Skeletal muscle cell (primary cell): Measurements from ENCODE around the gene TUFT1.
"Not testable (repeated sequence)": the region's sequence is repeated elsewhere in the genome, so short reads cannot be mapped to it uniquely, and the experiment has no call there.

ENCODE experiments used
- DNase-seq: peaks from one replicate; pipeline ENCODE4 v3.0.0-alpha.2; 2010; ENCODE audit warnings: low read depth
- H3K4me3 ChIP-seq: 2 replicates; pipeline ENCODE4 v1.5.1; 2011; ENCODE audit warnings: low read depth, mild to moderate bottlenecking, control low read depth, low read length, moderate library complexity

TUFT1 gene

DNA sequence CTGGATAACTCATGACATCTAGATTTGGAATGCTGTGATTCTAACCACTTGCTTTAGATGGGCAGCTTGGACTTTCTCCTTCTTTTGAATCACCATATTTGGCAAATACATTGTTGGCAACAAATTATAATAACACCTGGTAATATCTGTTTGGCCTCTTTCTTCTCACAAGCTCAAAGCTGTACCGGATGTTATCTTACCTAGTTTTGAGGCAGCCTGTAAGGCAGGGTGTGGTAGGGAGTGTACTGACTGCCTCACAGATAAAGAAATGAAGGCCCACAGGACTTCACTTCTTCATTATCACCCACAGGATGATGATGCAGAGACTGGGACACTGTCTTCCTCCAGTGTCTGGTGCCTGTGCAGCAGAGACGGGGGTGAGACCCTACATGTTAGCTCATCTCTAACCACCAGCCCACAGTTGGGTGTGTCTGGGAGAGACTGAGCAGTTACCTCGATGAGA lies 28.5 kb downstream of the TUFT1 start:
- no peak for DNase-seq
- no peak overlapping the region for H3K4me3 ChIP-seq

DNA sequence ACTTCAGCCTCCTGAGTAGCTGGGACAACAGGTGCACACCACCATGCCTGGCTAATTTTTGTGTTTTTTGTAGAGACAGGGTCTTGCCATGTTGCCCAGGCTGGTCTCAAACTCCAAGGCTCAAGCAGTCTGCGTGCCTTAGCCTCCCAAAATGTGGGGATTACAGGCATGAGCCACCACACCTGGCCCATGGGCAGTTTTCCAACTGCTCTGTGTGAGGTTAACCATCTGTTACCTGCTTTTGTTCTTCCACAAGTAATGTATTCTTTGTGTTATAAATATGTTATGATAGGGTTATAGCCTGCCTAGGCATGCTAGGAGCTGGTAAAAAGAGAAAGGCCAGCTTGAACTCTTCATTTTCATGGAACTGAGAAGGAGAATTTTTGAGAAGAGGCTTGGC lies 30.7 kb downstream of the TUFT1 start:
- no peak for DNase-seq
- no peak overlapping the region for H3K4me3 ChIP-seq

DNA sequence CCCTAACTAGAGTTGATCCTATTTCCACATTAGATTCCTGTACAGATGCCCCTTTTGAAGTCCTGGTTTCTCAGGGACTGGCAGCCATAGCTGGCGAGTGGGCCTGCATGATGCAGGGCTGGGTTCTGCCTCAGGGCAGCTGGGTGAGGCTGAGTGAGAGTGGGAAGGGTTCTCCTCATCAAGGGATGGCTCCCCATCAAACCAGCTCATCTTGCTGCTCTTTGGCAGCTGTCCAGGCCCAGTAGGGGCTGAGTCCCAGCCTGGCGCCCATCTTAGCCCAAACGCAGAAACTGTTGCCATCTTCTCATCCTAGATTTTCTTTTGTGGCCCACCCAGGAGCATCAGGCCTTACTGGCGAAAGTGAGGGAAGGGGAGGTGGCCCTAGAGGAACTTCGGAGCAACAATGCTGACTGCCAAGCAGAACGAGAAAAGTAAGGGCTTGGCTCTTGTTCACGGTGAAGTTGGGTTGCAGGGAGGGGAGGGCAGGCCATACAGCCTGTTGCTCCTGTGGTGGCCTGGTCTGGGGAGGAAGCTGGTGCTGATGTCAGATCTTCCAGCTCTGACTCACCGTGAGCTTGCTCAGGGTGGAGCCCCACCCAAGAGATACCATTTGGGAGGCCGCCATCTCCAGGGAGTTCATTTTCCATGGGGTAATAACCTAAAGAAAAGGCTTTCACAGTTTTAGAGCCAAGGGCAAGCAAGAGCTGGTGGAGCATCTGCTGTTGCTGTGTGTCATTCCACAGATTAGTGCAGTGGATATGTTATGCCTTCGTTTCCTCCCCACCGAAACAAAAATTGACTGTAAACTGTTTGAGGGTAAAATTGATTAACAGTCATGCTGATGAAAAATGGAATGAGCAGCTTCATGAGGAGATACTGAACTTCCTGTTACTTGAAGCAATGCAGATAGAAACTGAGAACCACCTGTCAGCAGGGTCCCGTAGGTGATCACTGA lies 34.7 kb downstream of the TUFT1 start:
- DNase-seq = no peak
- H3K4me3 ChIP-seq = no peak overlapping the region

DNA sequence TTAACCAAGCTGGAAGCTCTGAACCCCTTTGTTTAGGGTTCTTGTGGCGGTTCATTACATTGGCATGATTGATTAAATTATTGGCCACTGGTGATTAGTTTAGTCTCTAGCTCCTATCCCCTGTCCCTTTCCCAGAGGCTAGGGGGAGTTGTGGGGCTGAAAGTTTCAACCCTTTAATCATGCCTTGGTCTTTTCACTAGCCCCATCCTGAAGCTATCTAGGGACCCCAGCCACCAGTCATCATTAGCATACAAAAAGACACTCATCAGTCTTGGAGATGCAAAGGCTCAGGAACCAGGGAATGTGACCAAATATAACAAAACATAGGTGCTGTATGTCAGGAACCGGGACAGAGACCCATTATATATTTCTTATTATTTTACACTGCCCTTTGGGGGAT lies 37.1 kb downstream of the TUFT1 start:
- no peak overlapping the region for H3K4me3 ChIP-seq
- DNase-seq = no peak

DNA sequence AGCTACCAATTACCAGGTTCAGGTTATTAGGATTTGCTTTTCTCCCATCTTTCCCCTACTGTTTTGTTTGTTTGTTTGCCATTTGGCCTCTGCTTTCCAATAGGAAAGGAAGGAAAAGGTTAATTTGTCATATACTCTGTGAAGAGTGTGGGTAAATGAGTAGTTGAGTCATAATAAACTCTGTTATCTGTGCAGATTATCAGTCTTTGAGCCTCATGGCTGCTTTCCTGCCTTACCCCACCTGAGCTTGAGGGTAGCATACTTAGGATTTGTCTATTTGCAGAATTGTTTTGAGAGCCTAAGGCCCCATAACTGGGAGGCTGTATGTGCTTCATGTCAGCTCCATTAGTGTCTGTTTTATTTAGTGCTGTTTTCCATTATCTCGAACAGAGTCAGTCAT lies 38.8 kb downstream of the TUFT1 start:
- DNase-seq = no peak
- no peak overlapping the region for H3K4me3 ChIP-seq

DNA sequence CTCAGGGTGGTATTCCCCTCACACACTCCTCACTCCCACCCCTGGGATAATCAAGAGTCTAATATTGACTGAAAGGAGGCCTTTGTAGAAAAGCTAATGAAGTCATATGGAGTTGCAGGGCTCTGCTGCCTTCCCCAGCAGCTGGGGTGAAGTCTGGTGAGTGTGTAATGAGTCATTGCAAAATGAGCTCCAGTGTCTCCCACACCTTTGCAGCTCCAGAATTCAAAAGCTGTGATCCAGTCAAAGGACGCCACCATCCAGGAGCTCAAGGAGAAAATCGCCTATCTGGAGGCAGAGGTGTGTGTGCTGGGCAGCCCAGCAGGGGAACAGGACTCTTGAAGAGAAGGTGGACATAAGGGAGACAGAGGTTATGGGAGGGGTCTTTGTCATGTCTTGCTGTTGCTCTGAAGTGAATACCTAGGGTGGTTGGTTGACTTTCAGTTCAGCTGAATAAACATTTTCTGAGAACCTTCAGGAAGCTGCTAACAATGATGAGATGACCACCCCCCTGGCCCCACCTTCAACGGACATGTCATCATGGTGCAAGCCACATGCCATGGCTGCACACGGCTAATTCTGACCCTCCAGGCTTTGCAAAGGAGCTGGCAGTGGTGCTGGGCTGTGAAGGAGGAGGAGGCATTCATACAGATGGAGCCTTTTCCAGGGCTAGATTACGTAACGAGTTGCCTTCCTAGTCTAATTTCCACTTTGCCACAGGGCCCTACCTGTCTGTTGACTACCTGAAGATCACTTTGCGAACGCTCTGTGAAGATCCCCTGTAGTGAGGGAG lies 39.5 kb downstream of the TUFT1 start:
- no peak for DNase-seq

DNA sequence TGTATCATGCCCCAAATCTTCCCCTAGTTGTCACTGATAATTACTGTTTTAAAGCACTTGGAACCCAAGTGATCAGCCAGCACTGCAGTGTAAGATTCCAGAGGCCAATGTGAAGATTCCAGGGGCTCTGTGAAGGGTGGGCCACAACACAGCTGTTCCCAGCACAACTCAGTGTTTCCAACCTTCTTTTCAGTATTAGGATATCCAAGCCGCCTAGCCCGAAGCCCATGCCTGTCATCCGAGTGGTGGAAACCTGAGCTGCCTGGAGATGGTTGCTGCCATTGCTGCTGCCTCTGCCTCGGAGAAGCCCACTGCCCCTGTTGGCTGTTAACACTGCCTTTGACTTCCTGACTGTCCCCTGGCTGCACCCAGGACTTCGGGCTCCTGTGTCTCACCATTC lies 41.3 kb downstream of the TUFT1 start:
- no peak for DNase-seq
- no peak overlapping the region for H3K4me3 ChIP-seq

More for the DNA sequence above, 39.5 kb downstream of the TUFT1 start:
- no peak overlapping the region for H3K4me3 ChIP-seq

DNA sequence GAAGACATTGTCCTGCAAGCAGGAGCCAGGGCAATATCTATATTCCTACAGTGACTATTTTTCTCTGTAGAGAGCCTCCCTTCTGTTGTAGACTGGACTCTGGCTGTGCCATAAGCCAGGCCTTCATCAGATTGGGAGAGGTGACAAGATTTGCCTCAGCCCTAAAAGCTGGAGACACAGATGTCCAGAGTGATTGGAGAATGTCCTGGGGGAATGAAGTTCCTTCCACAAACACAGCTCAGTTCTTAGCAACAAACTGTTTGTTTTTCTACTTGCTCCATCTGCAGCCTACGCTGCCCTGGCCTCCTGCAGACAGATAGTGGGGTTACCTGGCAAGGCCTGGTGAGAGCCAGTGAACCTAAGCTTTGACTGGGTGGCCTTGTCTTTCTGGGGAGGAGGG lies 41.8 kb downstream of the TUFT1 start:
- no peak for DNase-seq
- no peak overlapping the region for H3K4me3 ChIP-seq

DNA sequence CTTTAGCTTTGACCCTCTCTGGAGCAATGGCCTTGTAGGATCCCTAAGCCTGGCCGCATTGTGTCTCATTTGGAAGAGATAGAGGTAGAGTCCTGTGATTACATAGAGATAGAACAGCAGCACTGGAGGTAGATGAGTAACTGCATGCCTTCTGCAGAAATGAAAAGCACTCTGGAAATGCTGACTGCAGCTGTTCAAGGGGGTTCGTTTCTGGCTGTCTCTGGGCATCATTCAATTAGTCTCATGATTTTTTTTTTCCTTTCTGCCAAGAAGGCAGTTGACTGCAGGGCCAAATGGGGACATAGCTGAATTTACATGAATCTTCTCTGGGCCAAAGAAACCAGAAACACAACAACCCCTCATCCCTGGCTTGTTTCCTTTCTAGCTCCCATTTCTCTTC lies 43.7 kb downstream of the TUFT1 start:
- DNase-seq = no peak

DNA sequence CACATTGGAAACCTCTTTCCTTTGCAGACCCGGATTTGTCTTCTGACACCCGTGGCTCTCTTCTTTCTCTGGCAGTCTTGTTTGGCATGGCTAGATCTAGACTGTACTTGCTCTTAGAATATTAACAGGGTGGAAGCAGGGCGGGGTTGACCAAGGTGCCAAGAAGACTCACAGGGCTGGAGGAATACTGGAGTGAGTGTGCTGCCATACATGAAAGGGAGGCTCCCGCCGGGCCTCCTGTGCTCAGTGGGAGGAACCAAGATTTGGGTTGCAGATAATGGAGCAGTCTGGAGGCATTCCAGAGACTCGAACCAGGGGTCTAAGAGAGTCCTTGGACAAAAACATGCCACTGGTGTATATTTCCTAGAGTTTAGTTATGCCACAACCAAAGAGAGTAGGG lies 44.2 kb downstream of the TUFT1 start:
- H3K4me3 ChIP-seq = no peak overlapping the region
- DNase-seq = no peak

More for the DNA sequence above, 43.7 kb downstream of the TUFT1 start:
- H3K4me3 ChIP-seq = no peak overlapping the region

DNA sequence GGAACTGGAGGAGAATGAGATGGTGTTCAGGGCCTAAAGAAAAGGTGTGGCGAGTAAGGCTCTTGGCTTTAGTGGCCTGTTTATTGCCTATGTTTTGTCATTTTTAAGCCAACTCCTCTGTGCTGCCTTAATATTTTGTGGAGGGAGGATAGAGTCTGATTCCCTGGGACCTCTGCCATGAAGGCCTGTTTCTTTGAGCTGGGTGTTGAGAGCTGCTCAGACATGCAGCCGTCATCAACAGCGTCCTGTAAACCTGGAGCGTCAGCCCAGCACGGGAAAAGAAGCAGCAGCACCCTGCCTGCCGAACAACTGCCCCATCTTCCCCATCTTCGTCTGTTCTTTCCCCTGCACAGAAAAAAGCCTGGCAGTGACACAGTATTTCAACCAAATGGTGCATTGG lies 44.7 kb downstream of the TUFT1 start:
- H3K4me3 ChIP-seq = no peak overlapping the region
- DNase-seq = no peak

DNA sequence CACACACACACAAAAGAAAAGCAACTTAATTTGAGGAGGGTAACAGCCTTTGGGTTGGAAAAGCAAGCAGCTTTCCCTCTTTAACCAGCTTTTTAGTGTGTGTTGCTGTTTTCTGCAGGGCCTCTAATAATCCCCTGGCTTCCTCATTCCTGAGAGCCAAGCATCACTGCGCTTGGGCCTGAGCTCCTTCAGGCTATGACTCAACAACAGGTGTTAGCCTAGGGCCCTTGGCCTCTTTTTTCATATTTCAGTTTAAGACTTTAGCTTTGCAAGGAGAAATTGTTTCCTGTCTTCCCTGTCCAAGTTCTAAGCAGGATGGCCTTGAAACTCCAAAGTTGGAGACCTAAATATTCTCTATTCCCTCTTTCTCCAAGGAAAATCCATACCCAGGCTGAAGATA lies 45.5 kb downstream of the TUFT1 start:
- peak; percentile 32 for DNase-seq
- H3K4me3 ChIP-seq = no peak overlapping the region

DNA sequence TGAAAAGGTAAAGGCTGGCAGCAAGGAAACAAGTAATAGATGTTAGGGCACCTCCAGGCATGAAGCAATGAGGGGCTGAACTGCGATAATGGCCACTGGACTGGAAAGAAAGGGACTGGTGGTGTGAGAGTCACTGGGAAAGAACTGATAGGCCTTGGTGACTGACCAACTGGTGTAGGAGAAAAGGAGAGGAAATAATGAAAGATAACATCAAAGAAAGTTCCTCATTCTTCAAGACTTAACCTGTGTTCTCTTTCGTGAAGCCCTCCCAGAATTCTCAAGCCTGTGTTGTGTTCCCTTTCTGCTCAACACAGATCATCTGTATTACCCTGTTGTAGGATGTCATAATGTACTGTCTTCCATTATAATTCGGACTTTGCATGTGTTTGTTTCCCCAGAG lies 50.9 kb downstream of the TUFT1 start:
- no peak for DNase-seq
- H3K4me3 ChIP-seq = no peak overlapping the region

DNA sequence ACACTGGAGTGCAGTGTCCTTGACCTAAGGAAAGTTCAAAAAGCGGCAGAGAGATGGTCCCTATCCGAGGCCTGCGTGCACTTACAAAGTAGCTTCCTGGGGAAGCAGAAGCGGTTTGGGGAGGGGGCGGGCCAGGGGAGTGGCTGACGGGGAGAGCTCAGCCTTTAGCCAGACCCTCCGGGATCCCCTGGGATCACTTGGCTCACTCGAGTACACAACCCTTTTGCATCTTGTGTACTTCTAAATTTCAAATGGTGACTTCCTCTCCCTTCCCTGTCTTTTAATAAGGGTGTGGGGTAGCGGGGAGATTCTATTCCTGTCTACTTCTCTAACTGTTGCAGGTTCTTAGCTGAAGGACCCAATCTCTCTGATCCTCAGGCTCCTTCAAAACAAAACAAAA lies 53.6 kb downstream of the TUFT1 start:
- no peak for DNase-seq
- H3K4me3 ChIP-seq = no peak overlapping the region

DNA sequence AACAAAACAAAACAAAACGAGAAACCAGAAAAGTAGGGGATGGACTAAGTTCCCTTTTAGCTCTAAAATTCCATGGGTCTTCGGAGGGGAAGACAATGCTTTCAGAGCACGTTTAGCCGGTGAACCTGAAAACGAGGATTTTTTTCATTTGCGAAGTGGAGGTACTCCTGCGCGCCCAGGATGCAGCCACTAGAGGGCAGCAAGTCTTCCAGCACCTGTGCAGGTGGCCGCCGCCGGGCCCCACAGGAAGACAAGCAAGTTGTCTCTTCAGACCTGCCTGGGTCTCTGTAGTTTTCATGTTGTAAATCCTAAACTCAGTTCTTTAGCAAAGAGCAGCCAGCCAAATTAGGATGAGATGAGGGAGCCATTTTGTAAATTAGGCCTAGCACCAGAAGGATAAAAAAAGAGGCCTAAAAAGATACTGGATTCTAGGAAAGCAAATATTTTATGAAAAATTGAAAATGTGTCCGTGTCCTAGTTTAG lies 54.1 kb downstream of the TUFT1 start:
- no peak for DNase-seq
- no peak overlapping the region for H3K4me3 ChIP-seq

DNA sequence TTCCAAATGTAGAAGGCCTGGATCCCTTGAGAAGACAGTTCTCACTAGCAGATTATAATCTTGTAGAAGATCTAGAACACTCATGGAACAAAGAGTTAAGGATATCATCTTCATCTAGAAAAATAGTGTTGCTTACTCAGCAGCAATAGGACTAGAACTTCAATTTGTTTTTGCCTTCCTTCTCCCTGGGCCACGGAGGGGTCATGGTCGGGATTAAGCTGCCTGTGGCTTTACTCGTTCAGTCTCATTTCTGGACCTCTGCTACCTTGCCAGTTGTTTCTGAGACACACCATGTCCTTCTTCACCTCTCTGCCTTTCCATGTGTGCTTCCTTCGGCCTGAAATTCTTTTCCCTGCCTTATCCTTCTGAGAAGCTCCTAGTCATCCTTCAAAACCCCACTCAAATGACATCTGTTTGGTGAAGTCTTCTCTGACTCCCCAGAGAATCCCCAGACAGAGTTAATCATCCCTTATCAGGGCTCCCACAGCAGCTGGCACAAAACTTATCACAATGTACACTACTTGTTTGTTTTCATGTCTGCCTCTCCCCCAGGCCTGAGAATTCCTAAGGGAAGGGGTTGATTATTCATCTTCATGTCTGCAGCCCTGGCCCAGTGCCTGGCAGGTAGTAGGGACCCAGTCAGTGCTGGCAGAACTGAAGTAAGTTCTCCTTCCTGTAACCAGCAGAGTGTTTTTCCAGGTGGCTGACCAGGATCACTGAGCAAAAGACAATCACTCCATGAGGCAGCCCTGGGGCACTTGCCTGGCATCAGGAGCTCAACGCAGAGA lies 56.3 kb downstream of the TUFT1 start:
- H3K4me3 ChIP-seq = no peak overlapping the region
- DNase-seq = no peak

DNA sequence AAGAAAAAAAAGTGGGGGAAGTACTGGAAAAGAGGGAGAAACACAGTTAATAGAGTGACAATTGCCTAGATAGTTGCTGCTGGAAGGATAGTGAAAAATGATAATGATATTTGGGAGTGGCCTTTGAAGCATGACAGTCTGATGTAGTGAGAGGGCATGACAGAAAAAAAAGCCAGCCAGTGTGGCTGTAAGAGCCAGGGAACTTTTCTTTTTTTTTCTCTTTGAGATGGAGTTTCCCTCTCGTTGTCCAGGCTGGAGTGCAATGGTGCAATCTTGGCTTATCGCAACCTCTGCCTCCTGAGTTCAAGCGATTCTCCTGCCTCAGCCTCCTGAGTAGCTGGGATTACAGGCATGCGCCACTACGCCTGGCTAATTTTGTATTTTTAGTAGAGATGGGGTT lies 62.4 kb downstream of the TUFT1 start:
- not testable (repeated sequence) for DNase-seq

DNA sequence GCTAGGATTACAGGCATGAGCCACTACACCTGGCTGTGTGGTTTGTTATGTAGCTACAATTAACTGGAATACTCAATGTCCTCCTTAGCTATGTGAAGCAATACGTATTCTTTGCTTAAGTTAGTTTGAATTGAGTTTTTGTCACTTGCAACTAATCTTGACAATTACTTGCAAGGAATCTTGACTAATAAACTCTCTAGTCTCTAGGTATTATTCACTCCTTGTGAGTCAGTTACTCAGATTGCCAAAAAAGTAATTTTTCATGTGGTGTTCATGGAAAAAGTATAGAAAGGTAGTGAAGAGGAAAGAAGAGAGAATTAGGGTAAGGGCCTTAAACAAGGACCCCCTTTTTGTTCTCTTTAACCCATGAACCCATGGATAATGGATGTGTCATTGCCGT lies 64.2 kb downstream of the TUFT1 start:
- H3K4me3 ChIP-seq = no peak overlapping the region
- DNase-seq = no peak

More for the DNA sequence above, 62.4 kb downstream of the TUFT1 start:
- H3K4me3 ChIP-seq = not testable (repeated sequence)

DNA sequence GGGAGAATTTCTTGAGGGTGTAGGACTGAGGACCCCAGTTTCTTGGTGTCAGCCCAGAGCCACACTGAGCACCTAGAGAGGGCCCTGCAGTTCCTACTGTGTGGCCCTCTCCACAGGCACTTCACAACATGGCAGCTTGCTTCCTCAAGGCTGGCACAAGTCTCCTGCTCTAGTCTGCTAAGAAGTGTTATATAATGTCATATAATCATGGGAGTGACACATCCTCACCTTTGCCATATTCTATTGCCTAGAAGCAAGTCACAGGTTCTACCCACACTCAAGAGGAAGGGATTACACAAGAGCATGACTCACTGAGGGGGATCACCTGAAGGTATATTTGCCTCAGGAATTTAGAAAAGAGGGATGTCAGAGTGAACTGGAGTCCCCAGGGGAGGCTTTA lies 66.3 kb downstream of the TUFT1 start:
- DNase-seq = no peak
- no peak overlapping the region for H3K4me3 ChIP-seq

DNA sequence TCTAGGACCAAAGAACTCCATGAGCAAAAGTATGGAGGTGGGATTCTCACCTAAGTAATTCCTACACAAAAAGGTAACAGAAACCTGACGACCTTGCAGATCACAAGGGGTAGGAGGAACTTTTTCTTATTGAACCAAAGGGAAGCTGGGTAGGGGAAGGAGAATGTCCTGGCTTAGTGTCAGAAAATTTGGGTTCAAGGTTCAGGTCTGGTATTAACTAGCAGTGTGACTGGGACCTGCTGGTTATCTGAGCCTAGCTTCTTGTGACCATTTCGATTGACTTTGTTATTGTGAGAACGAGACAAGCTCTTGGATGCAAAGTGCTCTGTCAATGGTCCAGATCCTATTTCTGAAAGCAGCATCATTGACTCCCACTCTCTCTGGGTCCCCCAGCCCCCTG lies 66.7 kb downstream of the TUFT1 start:
- DNase-seq = no peak
- no peak overlapping the region for H3K4me3 ChIP-seq
